SK-N-SH (cell line): ENCODE results near the gene SEMA3F.

Source experiments
- CTCF ChIP-seq: fragments of 200-600 bp; sonication (generic); IDR thresholded peaks from 2 replicates; pipeline ENCODE4 v1.6.1; 2017; ENCODE audit warnings: antibody characterized with exemption, mild to moderate bottlenecking, moderate library complexity
- EZH2phosphoT487 ChIP-seq: fragments of 200-600 bp; sonication (generic); IDR thresholded peaks from 2 replicates; pipeline ENCODE4 v1.6.1; 2017; ENCODE audit warnings: low read depth, mixed run types, mild to moderate bottlenecking, antibody characterized with exemption, moderate library complexity, borderline replicate concordance
- MXI1 ChIP-seq: IDR thresholded peaks from 2 replicates; pipeline ENCODE4 v1.6.1; 2012; ENCODE audit warnings: mild to moderate bottlenecking, low read depth, low read length, improper control_type of control experiment
- SIN3A ChIP-seq: IDR thresholded peaks from 2 replicates; pipeline ENCODE4 v1.6.1; 2012; ENCODE audit warnings: low read depth, mild to moderate bottlenecking, low read length, moderate library complexity, borderline replicate concordance

- TF ChIP-seq SIN3A (no peak), CTCF (no peak), EZH2phosphoT487 (no peak), MXI1 (no peak)
These were observed 21.9 kb upstream of the SEMA3F start for GRCh38 chr3:50133283-50133615.
